Stimulated activated CD8-positive, alpha-beta memory T cell treated with anti-CD3 and anti-CD28 coated beads, Interleukin-12 subunit alpha, Interleukin-12 subunit beta, amount 100 ng/mL, for 24 hours (primary cell): ENCODE results near the gene CAPS2.

Source experiments
- DNase-seq: peaks from one replicate; pipeline ENCODE4 v3.0.0-alpha.2; 2020; ENCODE audit errors: extremely low read depth

The CAPS2 gene

GRCh38 chr12:75305412-75306332 is 24.5 kb downstream of the CAPS2 start:
- no peak for DNase-seq

- no peak for DNase-seq
Measured at GRCh38 chr12:75302781-75303180, 27.3 kb downstream of the CAPS2 start.

- no peak for DNase-seq
Measured at GRCh38 chr12:75302225-75302624, 27.9 kb downstream of the CAPS2 start.

GRCh38 chr12:75294797-75295196 is 35.3 kb downstream of the CAPS2 start:
- no peak for DNase-seq

- no peak for DNase-seq
Measured at GRCh38 chr12:75294336-75294735, 35.8 kb downstream of the CAPS2 start.

- DNase-seq: no peak
Measured at GRCh38 chr12:75291014-75291413, 39.1 kb downstream of the CAPS2 start.

- DNase-seq: no peak
Measured at GRCh38 chr12:75289753-75290152, 40.4 kb downstream of the CAPS2 start.

- DNase-seq: no peak
Measured at GRCh38 chr12:75288860-75289259, 41.3 kb downstream of the CAPS2 start.

GRCh38 chr12:75275702-75276101 is 54.4 kb downstream of the CAPS2 start:
- DNase-seq: no peak

GRCh38 chr12:75271576-75271975 is 58.5 kb downstream of the CAPS2 start:
- DNase-seq: no peak

GRCh38 chr12:75270157-75270556 is 60.0 kb downstream of the CAPS2 start:
- no peak for DNase-seq

GRCh38 chr12:75269209-75269608 is 60.9 kb downstream of the CAPS2 start:
- DNase-seq: no peak

GRCh38 chr12:75260316-75260715 is 69.8 kb downstream of the CAPS2 start:
- no peak for DNase-seq

- no peak for DNase-seq
Measured at GRCh38 chr12:75259143-75259542, 71.0 kb downstream of the CAPS2 start.

GRCh38 chr12:75257510-75257909 is 72.6 kb downstream of the CAPS2 start:
- no peak for DNase-seq

- no peak for DNase-seq
Measured at GRCh38 chr12:75245108-75245507, 85.0 kb downstream of the CAPS2 start.

GRCh38 chr12:75239987-75240386 is 90.1 kb downstream of the CAPS2 start:
- no peak for DNase-seq

- no peak for DNase-seq
Measured at GRCh38 chr12:75236206-75236605, 93.9 kb downstream of the CAPS2 start.

GRCh38 chr12:75227132-75227531 is 103.0 kb downstream of the CAPS2 start:
- no peak for DNase-seq
